Coronary artery (tissue), 2 donors: ENCODE data around the gene EREG.

ENCODE experiments used
- DNase-seq: peaks from one replicate; pipeline ENCODE4 v3.0.0-alpha.2; 2017; ENCODE audit warnings: low spot score
- H3K27ac ChIP-seq, 2 donors: fragments of 200-600 bp; sonication (generic); one replicate each; pipeline ENCODE4 v1.5.1; 2016 to 2019
- H3K4me3 ChIP-seq: fragments of 200-600 bp; sonication (generic); 2 replicates; pipeline ENCODE4 v1.5.1; 2016; ENCODE audit warnings: mild to moderate bottlenecking, moderate library complexity
- CTCF ChIP-seq: fragments of 200-600 bp; sonication (generic); IDR thresholded peaks from one replicate; pipeline ENCODE4 v1.5.1; 2019; ENCODE audit warnings: antibody characterized with exemption

EREG gene

GRCh38 chr4:74320559-74321118, 44.3 kb upstream of the EREG start:
- no peak for DNase-seq
- Histone ChIP-seq H3K27ac (no peak overlapping the region), H3K4me3 (no peak overlapping the region)
- TF ChIP-seq CTCF = no peak

GRCh38 chr4:74322301-74322700, 42.6 kb upstream of the EREG start:
- H3K4me3 ChIP-seq = no peak overlapping the region
- no peak for DNase-seq
- no peak overlapping the region for H3K27ac ChIP-seq
- no peak for TF ChIP-seq CTCF

GRCh38 chr4:74323663-74324062, 41.3 kb upstream of the EREG start:
- no peak for DNase-seq
- Histone ChIP-seq H3K4me3 (no peak overlapping the region), H3K27ac (no peak overlapping the region)
- no peak for TF ChIP-seq CTCF

GRCh38 chr4:74324262-74324661, 40.7 kb upstream of the EREG start:
- H3K4me3 ChIP-seq = no peak overlapping the region
- no peak for DNase-seq
- TF ChIP-seq CTCF = no peak
- no peak overlapping the region for H3K27ac ChIP-seq

GRCh38 chr4:74325886-74326285, 39.1 kb upstream of the EREG start:
- DNase-seq = no peak
- Histone ChIP-seq H3K27ac (no peak overlapping the region), H3K4me3 (no peak overlapping the region)
- TF ChIP-seq CTCF = no peak

- DNase-seq = no peak
- H3K27ac ChIP-seq = no peak overlapping the region
- no peak overlapping the region for H3K4me3 ChIP-seq
- TF ChIP-seq CTCF = no peak
Measured at GRCh38 chr4:74327762-74328161, 37.2 kb upstream of the EREG start.

- DNase-seq = no peak
- no peak overlapping the region for H3K27ac ChIP-seq
- TF ChIP-seq CTCF = no peak
- H3K4me3 ChIP-seq = no peak overlapping the region
Measured at GRCh38 chr4:74328501-74328900, 36.4 kb upstream of the EREG start.
